ENCODE measurements around the gene ZNF644.

DNA sequence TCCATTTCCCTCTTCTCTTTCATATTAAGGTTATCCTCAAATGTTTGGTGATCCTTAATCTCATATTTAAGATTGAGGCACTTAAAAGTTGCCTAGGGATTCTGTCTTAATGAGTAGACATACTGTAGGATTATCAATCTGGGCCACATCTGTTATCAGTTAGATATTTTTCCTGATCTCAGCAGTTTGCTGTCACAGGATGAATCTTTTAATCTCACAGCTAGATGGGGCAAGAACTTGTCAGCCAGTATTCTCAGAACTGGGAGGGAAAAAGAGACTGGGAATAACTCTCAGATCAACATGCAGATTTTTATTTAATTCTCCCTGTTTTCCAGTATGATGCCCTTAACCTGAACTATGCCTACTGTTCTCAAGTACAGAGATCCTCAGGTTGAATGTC lies 14.0 kb downstream of the ZNF644 start:
- TF ChIP-seq, protein P1, sequence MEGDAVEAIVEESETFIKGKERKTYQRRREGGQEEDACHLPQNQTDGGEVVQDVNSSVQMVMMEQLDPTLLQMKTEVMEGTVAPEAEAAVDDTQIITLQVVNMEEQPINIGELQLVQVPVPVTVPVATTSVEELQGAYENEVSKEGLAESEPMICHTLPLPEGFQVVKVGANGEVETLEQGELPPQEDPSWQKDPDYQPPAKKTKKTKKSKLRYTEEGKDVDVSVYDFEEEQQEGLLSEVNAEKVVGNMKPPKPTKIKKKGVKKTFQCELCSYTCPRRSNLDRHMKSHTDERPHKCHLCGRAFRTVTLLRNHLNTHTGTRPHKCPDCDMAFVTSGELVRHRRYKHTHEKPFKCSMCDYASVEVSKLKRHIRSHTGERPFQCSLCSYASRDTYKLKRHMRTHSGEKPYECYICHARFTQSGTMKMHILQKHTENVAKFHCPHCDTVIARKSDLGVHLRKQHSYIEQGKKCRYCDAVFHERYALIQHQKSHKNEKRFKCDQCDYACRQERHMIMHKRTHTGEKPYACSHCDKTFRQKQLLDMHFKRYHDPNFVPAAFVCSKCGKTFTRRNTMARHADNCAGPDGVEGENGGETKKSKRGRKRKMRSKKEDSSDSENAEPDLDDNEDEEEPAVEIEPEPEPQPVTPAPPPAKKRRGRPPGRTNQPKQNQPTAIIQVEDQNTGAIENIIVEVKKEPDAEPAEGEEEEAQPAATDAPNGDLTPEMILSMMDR (IDR thresholded peaks at IDR 0.05; ENCODE audit: insufficient read depth, low read depth, low read length), result no peak
- no peak for TF ChIP-seq EZH2 (IDR thresholded peaks at IDR 0.05; ENCODE audit: insufficient read depth, low read length)
